ENCODE results near the gene POLR2F. TPM values are rescaled to one million over a fixed set of nuclear protein-coding genes. Genes with fewer than 3 reads are reported as not detected.

The POLR2F gene
- polyA plus RNA-seq, 1 experiment: 87.4 TPM

DNA sequence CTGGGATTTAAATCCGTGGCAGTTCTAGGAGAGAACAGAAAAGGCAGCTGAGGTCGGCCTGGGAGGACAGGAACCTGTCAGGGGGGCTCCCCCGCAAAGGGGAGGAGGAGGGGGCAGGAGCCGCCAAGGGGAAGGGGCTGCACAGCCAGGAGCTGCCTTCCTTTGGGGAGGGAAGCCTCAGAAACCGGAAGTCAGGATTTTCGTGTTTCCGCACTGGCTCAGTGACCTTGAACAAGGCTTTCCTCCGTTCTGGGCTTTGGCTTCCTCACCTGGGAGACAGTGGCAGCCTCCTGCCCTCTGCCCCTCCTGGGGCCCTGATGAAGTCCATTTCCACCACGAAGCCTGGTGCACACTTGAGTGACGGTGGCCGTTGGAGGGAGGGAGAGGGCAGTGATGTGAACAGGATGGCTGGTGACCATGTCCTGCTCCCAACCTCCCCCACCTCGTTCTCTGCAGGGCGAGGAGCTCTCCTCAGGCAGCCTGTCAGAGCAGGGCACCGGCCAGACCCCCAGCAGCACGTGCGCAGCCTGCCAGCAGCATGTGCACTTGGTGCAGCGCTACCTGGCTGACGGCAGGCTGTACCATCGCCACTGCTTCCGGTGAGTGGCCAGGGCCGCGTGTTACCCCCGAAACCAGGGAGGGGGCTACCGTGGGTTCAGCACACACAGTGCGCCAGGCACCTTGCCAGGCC is 34.8 kb upstream of the POLR2F start:
- ChIA-PET CTCF (interaction anchor here (1.6 kb wide), 1 partner anchor 16 kb away, joined by 5 read pairs; no protein-coding TSS in a partner anchor), POLR2A (interaction anchor here (1.1 kb wide), 1 partner anchor 14 kb away, joined by 3 read pairs; no protein-coding TSS in a partner anchor)
- Histone ChIP-seq H3K27ac (ENCODE audit: low read depth, low read length) (no peak overlapping the region), H3K4me3 (ENCODE audit: low read depth, low read length) (no peak overlapping the region), H3K9me3 (ENCODE audit: control insufficient read depth, insufficient read depth, low read length) (no peaks in the 10 kb centered on the region), H3K27me3 (ENCODE audit: control insufficient read depth, insufficient read depth, low read length) (no peaks in the 10 kb centered on the region)
- TF ChIP-seq, protein P1, sequence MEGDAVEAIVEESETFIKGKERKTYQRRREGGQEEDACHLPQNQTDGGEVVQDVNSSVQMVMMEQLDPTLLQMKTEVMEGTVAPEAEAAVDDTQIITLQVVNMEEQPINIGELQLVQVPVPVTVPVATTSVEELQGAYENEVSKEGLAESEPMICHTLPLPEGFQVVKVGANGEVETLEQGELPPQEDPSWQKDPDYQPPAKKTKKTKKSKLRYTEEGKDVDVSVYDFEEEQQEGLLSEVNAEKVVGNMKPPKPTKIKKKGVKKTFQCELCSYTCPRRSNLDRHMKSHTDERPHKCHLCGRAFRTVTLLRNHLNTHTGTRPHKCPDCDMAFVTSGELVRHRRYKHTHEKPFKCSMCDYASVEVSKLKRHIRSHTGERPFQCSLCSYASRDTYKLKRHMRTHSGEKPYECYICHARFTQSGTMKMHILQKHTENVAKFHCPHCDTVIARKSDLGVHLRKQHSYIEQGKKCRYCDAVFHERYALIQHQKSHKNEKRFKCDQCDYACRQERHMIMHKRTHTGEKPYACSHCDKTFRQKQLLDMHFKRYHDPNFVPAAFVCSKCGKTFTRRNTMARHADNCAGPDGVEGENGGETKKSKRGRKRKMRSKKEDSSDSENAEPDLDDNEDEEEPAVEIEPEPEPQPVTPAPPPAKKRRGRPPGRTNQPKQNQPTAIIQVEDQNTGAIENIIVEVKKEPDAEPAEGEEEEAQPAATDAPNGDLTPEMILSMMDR (IDR thresholded peaks at IDR 0.05; ENCODE audit: low read depth, low read length): no peak
- no peak for DNase-seq (ENCODE audit: low read depth, low spot score)

DNA sequence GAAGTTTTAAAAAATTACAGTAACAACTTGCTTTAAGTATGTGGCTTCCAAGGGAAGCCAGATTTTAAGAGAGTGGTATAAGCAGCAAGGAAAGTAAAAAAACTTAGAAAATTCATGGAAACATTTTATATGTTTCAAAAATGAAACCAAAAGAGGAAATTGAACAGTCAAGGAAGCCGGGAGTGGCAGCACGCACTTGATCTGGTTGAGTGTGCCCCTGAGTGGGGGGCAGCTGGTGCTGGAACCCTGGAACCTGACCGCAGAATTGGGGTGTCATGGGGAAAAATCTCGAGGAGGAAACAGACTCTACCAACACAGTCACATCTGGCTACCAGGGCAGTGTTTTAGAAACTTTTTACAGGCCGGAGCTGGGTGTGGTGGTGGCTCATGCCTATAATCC is 33.4 kb upstream of the POLR2F start:
- TF ChIP-seq, protein P1 (IDR thresholded peaks at IDR 0.05; ENCODE audit: low read depth, low read length): no peak
- Histone ChIP-seq H3K4me3 (ENCODE audit: low read depth, low read length) (no peak overlapping the region), H3K9me3 (ENCODE audit: control insufficient read depth, insufficient read depth, low read length) (no peaks in the 10 kb centered on the region), H3K27me3 (ENCODE audit: control insufficient read depth, insufficient read depth, low read length) (no peaks in the 10 kb centered on the region), H3K27ac (ENCODE audit: low read depth, low read length) (no peak overlapping the region)
- DNase-seq (ENCODE audit: low read depth, low spot score): no peak
- ChIA-PET POLR2A (interaction anchor here (1.1 kb wide), 1 partner anchor 15 kb away, joined by 3 read pairs; no protein-coding TSS in a partner anchor), CTCF (interaction anchor here (0.6 to 1.6 kb wide), 2 partner anchors 14 to 17 kb away, joined by 5 to 8 read pairs; no protein-coding TSS in a partner anchor)

- DNase-seq (ENCODE audit: low read depth, low spot score): no peak
- Histone ChIP-seq H3K9me3 (ENCODE audit: control insufficient read depth, insufficient read depth, low read length) (no peaks in the 10 kb centered on the region), H3K4me3 (ENCODE audit: low read depth, low read length) (no peak overlapping the region), H3K27me3 (ENCODE audit: control insufficient read depth, insufficient read depth, low read length) (no peaks in the 10 kb centered on the region), H3K27ac (ENCODE audit: low read depth, low read length) (no peak overlapping the region)
- TF ChIP-seq, protein P1 (IDR thresholded peaks at IDR 0.05; ENCODE audit: low read depth, low read length): no peak
- CTCF ChIA-PET: interaction anchor here (0.7 kb wide), 1 partner anchor 60 kb away, joined by 3 read pairs; no protein-coding TSS in a partner anchor
- POLR2A ChIA-PET: interaction anchor here (0.7 kb wide), 1 partner anchor 23 kb away, joined by 4 read pairs; no protein-coding TSS in a partner anchor
These were observed 31.3 kb upstream of the POLR2F start for GRCh38 chr22:37922191-37922590.

- ChIA-PET CTCF (no interaction called here), POLR2A (no interaction called here)
- H3K4me3 ChIP-seq (ENCODE audit: low read depth, low read length): no peak overlapping the region
- TF ChIP-seq, protein P1 (IDR thresholded peaks at IDR 0.05; ENCODE audit: low read depth, low read length): no peak
- H3K27ac ChIP-seq (ENCODE audit: low read depth, low read length): no peak overlapping the region
- no peak for DNase-seq (ENCODE audit: low read depth, low spot score)
- no peaks in the 10 kb centered on the region for H3K27me3 ChIP-seq (ENCODE audit: control insufficient read depth, insufficient read depth, low read length)
- no peaks in the 10 kb centered on the region for H3K9me3 ChIP-seq (ENCODE audit: control insufficient read depth, insufficient read depth, low read length)
These were observed 29.6 kb upstream of the POLR2F start for GRCh38 chr22:37923927-37924326.

DNA sequence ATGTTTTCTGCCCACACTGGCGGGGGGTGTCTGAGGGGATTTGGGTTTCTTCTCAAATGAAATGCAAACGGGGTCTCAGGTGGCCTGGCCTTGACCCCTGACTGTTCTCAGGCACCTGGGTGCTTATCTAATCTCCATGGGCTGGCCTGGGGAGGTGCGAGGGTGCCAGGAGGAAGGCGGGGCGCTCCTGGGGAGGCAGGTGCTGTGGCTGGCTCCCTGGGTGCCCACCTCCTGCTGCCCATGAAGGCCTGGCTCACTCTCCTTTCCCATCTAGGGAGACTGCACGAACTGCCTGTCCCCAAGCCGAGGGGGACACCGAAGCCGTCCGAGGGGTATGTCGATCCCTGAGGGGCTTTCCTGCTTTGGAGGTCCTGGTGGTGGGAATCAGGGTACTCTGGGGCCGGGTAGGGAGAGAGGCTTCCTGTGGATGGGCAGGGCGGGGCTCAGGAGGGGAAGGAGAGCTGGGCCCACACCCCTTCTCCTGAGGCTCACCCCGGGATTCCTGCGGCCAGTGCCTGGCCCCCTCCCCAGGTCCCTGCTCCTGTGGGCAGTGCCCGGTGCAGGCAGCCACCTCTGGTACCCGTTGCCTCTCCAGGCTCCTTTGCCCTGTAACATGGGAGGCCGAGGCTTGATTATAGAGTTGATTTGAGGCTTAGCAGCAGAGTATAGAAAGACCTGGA is 29.0 kb upstream of the POLR2F start:
- POLR2A ChIA-PET: interaction anchor here (1.0 kb wide), 1 partner anchor 10 kb away, joined by 3 read pairs; no protein-coding TSS in a partner anchor
- TF ChIP-seq, protein P1 (IDR thresholded peaks at IDR 0.05; ENCODE audit: low read depth, low read length): no peak
- DNase-seq (ENCODE audit: low read depth, low spot score): no peak
- CTCF ChIA-PET: no interaction called here
- Histone ChIP-seq H3K27me3 (ENCODE audit: control insufficient read depth, insufficient read depth, low read length) (no peaks in the 10 kb centered on the region), H3K27ac (ENCODE audit: low read depth, low read length) (no peak overlapping the region), H3K9me3 (ENCODE audit: control insufficient read depth, insufficient read depth, low read length) (no peaks in the 10 kb centered on the region), H3K4me3 (ENCODE audit: low read depth, low read length) (no peak overlapping the region)
